ENCODE measurements around the gene ABCA13.

Gene ABCA13

GRCh38 chr7:48443051-48443450, 271.8 kb downstream of the ABCA13 start:
- TF ChIP-seq ZNF600 (tag by site-specific recombination; IDR thresholded peaks at IDR 0.05) (no peak), ZFP41 (tag by site-specific recombination; IDR thresholded peaks at IDR 0.05; ENCODE audit: borderline replicate concordance) (no peak)
- Histone ChIP-seq H3K27ac (ENCODE audit: extremely low read depth, low read depth, low read length) (no peak overlapping the region), H3K4me3 (ENCODE audit: low read depth, low read length) (no peak overlapping the region), H3K36me3 (ENCODE audit: control insufficient read depth in 2 of 2, insufficient read depth in 1 of 2, low read length in 2 of 2) (no peaks in the 10 kb centered on the region), H3K9me3 (ENCODE audit: control insufficient read depth, insufficient read depth, low read depth, low read length) (no peaks in the 10 kb centered on the region), H3K4me1 (ENCODE audit: control insufficient read depth, insufficient read depth, low read length) (no peaks in the 10 kb centered on the region)
- POLR2A ChIA-PET, result no interaction called here
- CTCF ChIA-PET, result no interaction called here

- H3K4me1 ChIP-seq (ENCODE audit: control insufficient read depth, insufficient read depth, low read length), result no peaks in the 10 kb centered on the region
- TF ChIP-seq ZNF830 (tag by site-specific recombination; IDR thresholded peaks at IDR 0.05; ENCODE audit: low read depth) (no peak), ZNF292 (tag by site-specific recombination; IDR thresholded peaks at IDR 0.05; ENCODE audit: borderline replicate concordance, low read depth) (no peak)
- no peaks in the 10 kb centered on the region for H3K9me3 ChIP-seq (ENCODE audit: control insufficient read depth, insufficient read depth, low read depth, low read length)
- no peak overlapping the region for H3K4me3 ChIP-seq (ENCODE audit: low read depth, low read length)
- CTCF ChIA-PET, result no interaction called here
- H3K36me3 ChIP-seq (ENCODE audit: control insufficient read depth in 2 of 2, insufficient read depth in 1 of 2, low read length in 2 of 2), result no peaks in the 10 kb centered on the region
- H3K27ac ChIP-seq (ENCODE audit: extremely low read depth, low read depth, low read length), result no peak overlapping the region
- POLR2A ChIA-PET, result no interaction called here
These were observed 275.5 kb downstream of the ABCA13 start for GRCh38 chr7:48446721-48447120.

DNA sequence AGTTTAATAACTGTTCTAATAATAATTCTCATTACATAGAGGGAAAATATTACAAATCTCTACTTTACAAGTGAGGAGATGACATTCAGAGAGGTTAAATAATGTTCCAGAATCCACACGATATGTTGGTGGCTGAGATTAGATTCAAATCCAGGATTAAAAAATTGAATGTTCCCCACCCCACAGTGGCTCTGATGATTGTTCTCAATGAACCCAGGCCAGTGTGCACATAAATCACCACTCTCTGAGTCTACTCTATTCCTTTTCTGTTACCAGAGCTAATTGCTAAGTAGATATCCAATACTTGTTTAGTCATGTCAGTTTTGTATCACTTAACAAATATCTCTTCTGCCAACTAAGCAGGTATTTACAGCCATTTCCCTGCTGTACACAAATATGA, 281.0 kb downstream of the ABCA13 start:
- CTCF ChIA-PET, result no interaction called here
- Histone ChIP-seq H3K9me3 (ENCODE audit: control insufficient read depth, insufficient read depth, low read depth, low read length) (no peaks in the 10 kb centered on the region), H3K27ac (ENCODE audit: extremely low read depth, low read depth, low read length) (no peak overlapping the region), H3K4me1 (ENCODE audit: control insufficient read depth, insufficient read depth, low read length) (no peaks in the 10 kb centered on the region), H3K36me3 (ENCODE audit: control insufficient read depth in 2 of 2, insufficient read depth in 1 of 2, low read length in 2 of 2) (no peaks in the 10 kb centered on the region), H3K4me3 (ENCODE audit: low read depth, low read length) (no peak overlapping the region)
- POLR2A ChIA-PET, result no interaction called here
- TF ChIP-seq ZNF521 (tag by site-specific recombination; IDR thresholded peaks at IDR 0.05), result no peak
- TF ChIP-seq BCL11A (tag by site-specific recombination; IDR thresholded peaks at IDR 0.05; ENCODE audit: low read depth), result no peak
- TF ChIP-seq ZNF169 (tag by site-specific recombination; IDR thresholded peaks at IDR 0.05), result no peak
- TF ChIP-seq ZNF629 (tag by site-specific recombination; IDR thresholded peaks at IDR 0.05), result no peak
- no peak for TF ChIP-seq ZNF138 (tag by site-specific recombination; IDR thresholded peaks at IDR 0.05; ENCODE audit: borderline replicate concordance)
- no peak for TF ChIP-seq KLF1 (tag by site-specific recombination; IDR thresholded peaks at IDR 0.05)
- no peak for TF ChIP-seq ZNF350 (tag by site-specific recombination; IDR thresholded peaks at IDR 0.05)
- no peak for TF ChIP-seq ZNF274 (IDR thresholded peaks at IDR 0.05; ENCODE audit: low read length)
- TF ChIP-seq ZNF274 (tag by site-specific recombination; IDR thresholded peaks at IDR 0.05; ENCODE audit: borderline replicate concordance), result no peak
- TF ChIP-seq ZNF776 (tag by site-specific recombination; IDR thresholded peaks at IDR 0.05; ENCODE audit: borderline replicate concordance), result no peak
- no peak for TF ChIP-seq ZXDB (tag by site-specific recombination; IDR thresholded peaks at IDR 0.05)
- no peak for TF ChIP-seq ZNF184 (tag by site-specific recombination; IDR thresholded peaks at IDR 0.05)
- TF ChIP-seq, protein P1, sequence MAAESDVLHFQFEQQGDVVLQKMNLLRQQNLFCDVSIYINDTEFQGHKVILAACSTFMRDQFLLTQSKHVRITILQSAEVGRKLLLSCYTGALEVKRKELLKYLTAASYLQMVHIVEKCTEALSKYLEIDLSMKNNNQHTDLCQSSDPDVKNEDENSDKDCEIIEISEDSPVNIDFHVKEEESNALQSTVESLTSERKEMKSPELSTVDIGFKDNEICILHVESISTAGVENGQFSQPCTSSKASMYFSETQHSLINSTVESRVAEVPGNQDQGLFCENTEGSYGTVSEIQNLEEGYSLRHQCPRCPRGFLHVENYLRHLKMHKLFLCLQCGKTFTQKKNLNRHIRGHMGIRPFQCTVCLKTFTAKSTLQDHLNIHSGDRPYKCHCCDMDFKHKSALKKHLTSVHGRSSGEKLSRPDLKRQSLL (tag by site-specific recombination; IDR thresholded peaks at IDR 0.05), result no peak

DNA sequence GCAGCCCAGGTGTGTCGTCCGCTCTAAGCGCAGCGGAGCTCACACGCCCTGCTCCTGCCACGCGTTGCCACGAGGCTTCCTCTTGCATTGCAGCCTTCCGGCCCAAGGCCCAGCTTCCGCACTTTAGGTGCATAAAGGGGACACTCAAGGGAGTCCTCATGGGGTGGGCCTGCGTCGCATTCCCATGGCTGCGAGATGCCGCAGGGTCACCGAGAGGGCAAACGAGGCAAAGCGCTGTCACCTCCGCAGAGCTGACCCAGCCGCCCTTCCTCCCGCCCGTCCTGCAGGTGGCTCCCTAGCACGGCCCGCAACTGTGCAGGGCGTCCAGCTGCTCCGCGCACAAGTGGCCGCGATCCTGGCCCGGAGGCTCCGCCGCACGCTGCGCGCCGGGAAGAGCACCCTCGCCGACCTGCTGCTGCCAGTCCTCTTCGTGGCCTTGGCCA, 283.5 kb downstream of the ABCA13 start:
- Histone ChIP-seq H3K27ac (ENCODE audit: extremely low read depth, low read depth, low read length) (no peak overlapping the region), H3K4me3 (ENCODE audit: low read depth, low read length) (no peak overlapping the region), H3K36me3 (ENCODE audit: control insufficient read depth in 2 of 2, insufficient read depth in 1 of 2, low read length in 2 of 2) (no peaks in the 10 kb centered on the region), H3K4me1 (ENCODE audit: control insufficient read depth, insufficient read depth, low read length) (no peaks in the 10 kb centered on the region), H3K9me3 (ENCODE audit: control insufficient read depth, insufficient read depth, low read depth, low read length) (no peaks in the 10 kb centered on the region)
- ChIA-PET POLR2A (no interaction called here), CTCF (no interaction called here)
- TF ChIP-seq HOXC10 (CRISPR knock-in tag; IDR thresholded peaks at IDR 0.05) (no peak), ZBTB44 (tag by site-specific recombination; IDR thresholded peaks at IDR 0.05) (no peak), ZNF24 (tag by site-specific recombination; IDR thresholded peaks at IDR 0.05) (no peak), ZNF660 (tag by site-specific recombination; IDR thresholded peaks at IDR 0.05) (no peak), PRDM6 (tag by site-specific recombination; IDR thresholded peaks at IDR 0.05) (no peak), ZNF302 (tag by site-specific recombination; IDR thresholded peaks at IDR 0.05; ENCODE audit: low read depth) (no peak), ZNF596 (tag by site-specific recombination; IDR thresholded peaks at IDR 0.05) (no peak)
